ENCODE results near the gene IDH3A. TPM values are rescaled to one million over a fixed set of nuclear protein-coding genes. Genes with fewer than 3 reads are reported as not detected.

The IDH3A gene
- total RNA-seq, 2 experiments from 2014 or later = 106 to 110 TPM

GRCh38 chr15:78211189-78211921 lies 62.2 kb downstream of the IDH3A start:
- Mint-ChIP-seq H3K27me3 (peaks cover 4% of the 10 kb centered on the region), H3K4me1 (ENCODE audit: low read depth) (no peaks in the 10 kb centered on the region), H3K27ac (no peak overlapping the region), H3K9me3 (no peaks in the 10 kb centered on the region), H3K36me3 (ENCODE audit: low read depth) (no peaks in the 10 kb centered on the region), H3K4me3 (no peak overlapping the region)
- POLR2A ChIA-PET = no interaction called here
- no peak for TF ChIP-seq CTCF (IDR thresholded peaks at IDR 0.05)
- ATAC-seq = no peak
- no peak for DNase-seq
- CTCF ChIA-PET = interaction anchor here (1.4 to 3.3 kb wide), 3 partner anchors 16 to 29 kb away, joined by 3 to 19 read pairs (median 12); no protein-coding TSS in a partner anchor
- intact Hi-C loops (cut with micrococcal nuclease) = no loop called here

- no peak overlapping the region for H3K27ac Mint-ChIP-seq
- no peak for ATAC-seq
- no peak overlapping the region for H3K4me3 Mint-ChIP-seq
- no peaks in the 10 kb centered on the region for H3K36me3 Mint-ChIP-seq (ENCODE audit: low read depth)
- H3K9me3 Mint-ChIP-seq = no peaks in the 10 kb centered on the region
- POLR2A ChIA-PET = no interaction called here
- no peak for DNase-seq
- peaks cover 4% of the 10 kb centered on the region for H3K27me3 Mint-ChIP-seq
- CTCF ChIA-PET = interaction anchor here (1.4 to 3.3 kb wide), 3 partner anchors 16 to 28 kb away, joined by 3 to 19 read pairs (median 12); no protein-coding TSS in a partner anchor
- intact Hi-C loops (cut with micrococcal nuclease) = no loop called here
- TF ChIP-seq CTCF (IDR thresholded peaks at IDR 0.05) = no peak
- no peaks in the 10 kb centered on the region for H3K4me1 Mint-ChIP-seq (ENCODE audit: low read depth)
These were observed 62.8 kb downstream of the IDH3A start for GRCh38 chr15:78212008-78212407.

GRCh38 chr15:78212546-78213424 lies 63.6 kb downstream of the IDH3A start:
- no peak overlapping the region for H3K4me3 Mint-ChIP-seq
- CTCF ChIA-PET = interaction anchor here (1.4 to 3.3 kb wide), 3 partner anchors 17 to 28 kb away, joined by 3 to 19 read pairs (median 12); no protein-coding TSS in a partner anchor
- H3K9me3 Mint-ChIP-seq = no peaks in the 10 kb centered on the region
- TF ChIP-seq CTCF (IDR thresholded peaks at IDR 0.05) = no peak
- H3K27ac Mint-ChIP-seq = no peak overlapping the region
- peaks cover 4% of the 10 kb centered on the region for H3K27me3 Mint-ChIP-seq
- DNase-seq = no peak
- H3K36me3 Mint-ChIP-seq (ENCODE audit: low read depth) = no peaks in the 10 kb centered on the region
- POLR2A ChIA-PET = no interaction called here
- H3K4me1 Mint-ChIP-seq (ENCODE audit: low read depth) = no peaks in the 10 kb centered on the region
- ATAC-seq = no peak
- intact Hi-C loops (cut with micrococcal nuclease) = no loop called here

- H3K4me1 Mint-ChIP-seq (ENCODE audit: low read depth) = no peaks in the 10 kb centered on the region
- intact Hi-C loops (cut with micrococcal nuclease) = no loop called here
- DNase-seq = no peak
- ChIA-PET CTCF (interaction anchor here (1.4 to 3.3 kb wide), 2 partner anchors 18 to 27 kb away, joined by 3 to 19 read pairs; no protein-coding TSS in a partner anchor), POLR2A (no interaction called here)
- no peak overlapping the region for H3K4me3 Mint-ChIP-seq
- H3K27ac Mint-ChIP-seq = no peak overlapping the region
- no peaks in the 10 kb centered on the region for H3K9me3 Mint-ChIP-seq
- peaks cover 4% of the 10 kb centered on the region for H3K27me3 Mint-ChIP-seq
- no peak for TF ChIP-seq CTCF (IDR thresholded peaks at IDR 0.05)
- H3K36me3 Mint-ChIP-seq (ENCODE audit: low read depth) = no peaks in the 10 kb centered on the region
- ATAC-seq = no peak
These were observed 64.2 kb downstream of the IDH3A start for GRCh38 chr15:78213425-78213750.

GRCh38 chr15:78213956-78214355 lies 64.8 kb downstream of the IDH3A start:
- Mint-ChIP-seq H3K27me3 (peaks cover 4% of the 10 kb centered on the region), H3K36me3 (ENCODE audit: low read depth) (no peaks in the 10 kb centered on the region), H3K27ac (no peak overlapping the region), H3K4me1 (ENCODE audit: low read depth) (no peaks in the 10 kb centered on the region), H3K4me3 (no peak overlapping the region), H3K9me3 (no peaks in the 10 kb centered on the region)
- TF ChIP-seq CTCF (IDR thresholded peaks at IDR 0.05) = no peak
- ATAC-seq (no peak), DNase-seq (no peak)
- CTCF ChIA-PET = interaction anchor here (0.6 to 1.4 kb wide), 3 partner anchors 19 to 36 kb away, joined by 3 to 5 read pairs (median 3); no protein-coding TSS in a partner anchor
- intact Hi-C loops (cut with micrococcal nuclease) = no loop called here
- POLR2A ChIA-PET = no interaction called here

Data from activated CD8-positive, alpha-beta T cell treated with anti-CD3 and anti-CD28 coated beads for 36 hours (primary cell).